Ramos (cell line): Measurements from ENCODE around the gene EXT2.

ENCODE experiments used
- in situ Hi-C: fragments of 300-500 bp; cut with MboI; formaldehyde crosslinking; loops from one replicate; pipeline ENCODE4 v1.14.3; 2022; ENCODE audit warnings: low sequenced_read_pairs; ENCODE audit not compliant: unreplicated experiment

The EXT2 gene

DNA sequence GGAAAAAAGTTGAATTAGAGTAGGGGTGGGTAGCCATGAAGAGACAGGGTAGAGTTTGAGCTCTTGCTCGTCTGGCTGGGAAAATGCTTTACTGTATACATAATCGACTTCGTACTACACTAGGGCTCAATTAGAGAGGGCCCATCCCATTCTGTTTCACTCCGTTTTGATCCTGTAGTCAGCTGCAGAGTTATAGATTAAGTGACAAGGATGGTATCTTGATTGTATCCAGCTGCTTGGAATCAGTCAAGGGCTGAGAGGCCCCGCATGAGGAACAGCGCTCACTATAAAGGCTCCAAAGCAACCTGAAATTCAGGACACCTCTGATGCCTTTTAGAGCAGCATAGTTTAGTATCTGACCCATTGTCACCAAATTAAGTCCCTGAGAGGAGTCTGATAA lies 132.9 kb downstream of the EXT2 start:
- in situ Hi-C loops, result no loop called here

- in situ Hi-C loops, result no loop called here
Measured at GRCh38 chr11:44229098-44229497, 133.6 kb downstream of the EXT2 start.

DNA sequence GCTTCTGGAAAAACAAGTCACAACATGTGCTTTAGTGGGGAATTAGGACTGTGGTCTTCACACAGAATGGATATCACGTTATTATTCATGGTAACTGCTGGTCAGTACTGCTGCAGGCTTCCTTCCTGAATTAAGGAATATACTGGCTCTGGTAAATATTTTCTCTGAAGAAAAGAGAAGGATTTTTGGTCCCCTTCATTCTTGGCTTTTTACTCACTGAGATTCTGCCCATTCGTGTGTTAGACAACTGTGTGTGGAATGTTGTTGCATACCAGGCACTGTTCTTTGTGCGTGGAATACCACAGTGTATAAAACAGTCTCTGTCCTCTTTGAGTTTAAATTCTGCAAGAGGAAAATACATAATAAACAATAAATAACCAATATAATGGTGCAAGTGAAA lies 134.1 kb downstream of the EXT2 start:
- in situ Hi-C loops, result no loop called here

DNA sequence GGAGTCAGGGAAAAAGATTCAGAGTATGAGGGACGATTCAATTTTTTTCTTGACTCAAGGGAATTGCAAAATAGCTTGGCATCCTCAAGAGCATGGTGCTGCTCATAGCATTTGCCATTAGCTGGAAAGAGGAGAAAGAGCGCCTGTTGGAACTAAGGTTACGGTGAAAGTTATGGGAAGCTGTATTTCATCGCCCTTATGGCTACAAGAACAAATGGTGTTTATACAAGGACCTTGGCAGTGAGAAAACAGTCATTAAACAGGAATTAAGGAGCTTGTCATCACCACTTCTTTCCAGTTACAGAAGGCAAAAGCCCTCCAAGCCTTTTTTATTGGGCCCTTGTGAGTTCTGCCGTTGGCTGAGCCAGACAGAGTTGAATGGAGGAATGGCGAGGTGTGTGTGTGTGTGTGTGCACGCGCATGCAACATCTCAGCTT lies 140.3 kb downstream of the EXT2 start:
- in situ Hi-C loops, result no loop called here

GRCh38 chr11:44236296-44236695 lies 140.8 kb downstream of the EXT2 start:
- in situ Hi-C loops, result no loop called here

DNA sequence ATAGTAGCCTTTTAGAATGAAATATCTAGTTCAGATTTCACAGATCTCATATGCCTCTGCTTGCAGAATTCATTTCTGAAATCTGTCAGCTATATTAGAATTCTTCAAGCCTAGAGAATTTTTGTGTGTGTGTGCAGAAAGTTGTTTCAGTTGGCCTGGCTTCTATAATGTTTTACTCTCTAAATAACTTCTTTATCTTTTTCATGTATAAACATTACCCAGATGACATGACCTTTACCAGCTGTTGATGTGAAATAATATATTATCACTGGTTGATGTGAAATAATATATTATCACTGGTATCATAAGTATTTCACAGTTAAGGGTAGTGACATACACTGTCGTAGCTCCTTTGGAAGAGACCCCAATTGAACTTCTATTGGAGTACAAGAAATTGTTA lies 141.7 kb downstream of the EXT2 start:
- in situ Hi-C loops, result no loop called here

DNA sequence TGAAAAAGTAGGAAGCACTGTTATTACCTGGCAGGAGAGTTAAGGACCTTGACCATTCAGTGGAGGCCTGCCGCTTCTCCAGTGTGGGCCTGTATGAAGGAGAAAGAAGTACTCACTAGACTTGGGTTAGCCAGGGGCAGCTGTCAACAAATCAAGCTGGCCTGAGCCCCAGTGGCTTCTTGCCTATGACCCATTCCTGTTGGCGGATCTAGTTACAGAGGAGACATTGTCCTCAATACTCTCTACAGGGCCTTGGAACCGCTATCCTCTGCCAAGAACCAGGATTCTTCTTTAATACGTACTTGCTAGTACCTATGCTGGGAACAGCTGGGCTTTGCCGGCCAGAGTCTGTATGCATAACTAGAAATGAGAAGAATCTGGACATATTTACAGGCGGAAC lies 146.4 kb downstream of the EXT2 start:
- in situ Hi-C loops, result no loop called here

DNA sequence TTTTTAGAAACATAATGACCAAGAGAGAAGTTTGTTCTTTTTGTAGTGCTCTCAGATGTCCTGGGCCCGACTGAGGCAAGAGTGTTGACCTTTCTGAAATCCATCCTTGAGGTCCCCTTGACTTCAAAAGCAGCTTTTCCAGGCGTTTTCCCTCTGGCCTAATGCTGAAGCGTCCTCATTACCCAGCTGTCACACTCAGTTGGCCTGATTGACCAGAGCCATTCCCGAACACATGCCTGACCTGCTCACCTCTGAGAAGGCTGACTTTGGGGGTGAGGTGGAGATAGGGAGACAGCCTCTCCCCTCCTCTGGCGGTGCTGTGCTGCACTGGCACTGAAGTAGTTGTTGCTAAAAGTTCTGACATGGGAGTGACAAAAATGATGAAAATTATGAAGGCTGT lies 147.6 kb downstream of the EXT2 start:
- in situ Hi-C loops, result no loop called here

DNA sequence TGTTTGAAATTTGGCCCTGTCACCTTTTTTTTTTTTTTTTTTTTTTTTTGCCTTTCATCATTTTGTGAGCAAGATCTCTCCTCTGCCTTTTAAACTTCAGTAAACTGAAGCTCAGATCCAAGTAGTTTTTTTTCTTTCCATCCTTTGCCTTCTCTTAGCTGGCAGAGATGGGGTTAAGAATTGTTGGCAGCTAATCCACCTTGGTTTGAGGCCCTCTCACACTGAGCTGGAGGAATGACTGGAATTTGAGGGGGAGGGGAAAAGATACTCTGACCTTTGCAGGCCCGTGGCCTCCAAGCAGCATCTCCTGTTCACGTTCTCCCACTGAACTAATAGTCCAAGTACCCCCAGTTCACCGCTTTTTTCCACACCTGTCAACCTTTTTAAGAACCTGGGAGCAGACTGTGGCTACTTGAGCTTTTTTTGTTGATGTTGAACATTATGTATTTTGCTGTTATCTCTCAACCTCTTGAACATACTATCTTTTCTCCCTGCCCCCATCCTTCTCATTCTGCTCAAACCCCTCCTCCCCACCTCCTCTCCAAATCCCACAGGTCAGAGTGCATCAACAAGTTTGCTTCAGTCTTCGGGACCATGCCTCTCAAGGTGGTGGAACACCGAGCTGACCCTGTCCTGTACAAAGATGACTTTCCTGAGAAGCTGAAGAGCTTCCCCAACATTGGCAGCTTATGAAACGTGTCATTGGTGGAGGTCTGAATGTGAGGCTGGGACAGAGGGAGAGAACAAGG lies 148.3 kb downstream of the EXT2 start:
- in situ Hi-C loops, result no loop called here

- in situ Hi-C loops, result no loop called here
Measured at GRCh38 chr11:44244639-44245310, 149.3 kb downstream of the EXT2 start.

- in situ Hi-C loops, result no loop called here
Measured at GRCh38 chr11:44246726-44247125, 151.2 kb downstream of the EXT2 start.

DNA sequence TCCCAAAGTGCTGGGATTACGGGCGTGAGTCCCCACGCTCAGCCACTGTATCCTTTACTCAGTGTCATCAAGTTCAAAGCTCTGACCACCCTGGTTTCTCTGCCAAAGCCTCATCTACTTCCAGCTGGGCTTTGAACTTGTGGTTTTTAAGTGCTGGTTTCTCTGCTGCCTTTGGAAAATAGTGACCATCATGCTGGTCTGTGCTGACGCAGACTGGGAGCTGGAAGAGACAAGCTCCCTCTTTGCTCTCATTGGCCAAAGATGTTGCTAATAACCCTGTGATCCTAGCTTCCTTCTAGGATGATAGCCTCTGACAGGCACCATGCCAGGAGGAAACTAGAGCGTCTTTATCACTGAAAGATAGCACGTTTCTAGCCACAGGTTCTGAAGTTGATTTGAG lies 152.0 kb downstream of the EXT2 start:
- in situ Hi-C loops, result no loop called here

- in situ Hi-C loops, result no loop called here
Measured at GRCh38 chr11:44248109-44248508, 152.6 kb downstream of the EXT2 start.

- in situ Hi-C loops, result no loop called here
Measured at GRCh38 chr11:44250421-44250820, 154.9 kb downstream of the EXT2 start.

DNA sequence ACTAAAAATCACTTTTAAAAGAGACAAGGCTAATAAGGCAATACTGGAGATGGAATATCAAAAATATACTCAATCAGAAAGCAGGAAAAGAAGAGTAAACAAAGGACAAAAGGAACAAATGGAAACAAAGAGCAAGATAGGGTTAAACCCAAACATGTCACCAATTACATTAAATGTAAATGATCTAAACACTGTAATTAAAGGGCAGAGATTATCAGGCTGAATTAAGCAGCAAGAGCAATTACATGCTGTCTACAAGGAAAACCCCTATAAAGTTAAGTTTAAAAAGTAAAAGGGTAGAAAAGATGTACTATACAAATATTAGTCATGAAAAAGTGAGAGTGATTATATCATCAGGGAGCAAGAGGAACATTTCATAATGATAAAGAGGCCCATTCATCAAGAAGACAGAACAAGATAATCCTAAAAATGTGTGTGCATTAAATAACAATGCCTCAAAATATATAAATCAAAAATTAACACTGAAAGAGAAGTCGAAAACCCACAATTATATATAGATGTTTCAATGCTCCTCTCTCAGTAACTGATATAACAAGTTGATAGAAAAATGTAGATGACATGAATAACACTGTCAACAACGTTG lies 157.6 kb downstream of the EXT2 start:
- in situ Hi-C loops, result no loop called here

DNA sequence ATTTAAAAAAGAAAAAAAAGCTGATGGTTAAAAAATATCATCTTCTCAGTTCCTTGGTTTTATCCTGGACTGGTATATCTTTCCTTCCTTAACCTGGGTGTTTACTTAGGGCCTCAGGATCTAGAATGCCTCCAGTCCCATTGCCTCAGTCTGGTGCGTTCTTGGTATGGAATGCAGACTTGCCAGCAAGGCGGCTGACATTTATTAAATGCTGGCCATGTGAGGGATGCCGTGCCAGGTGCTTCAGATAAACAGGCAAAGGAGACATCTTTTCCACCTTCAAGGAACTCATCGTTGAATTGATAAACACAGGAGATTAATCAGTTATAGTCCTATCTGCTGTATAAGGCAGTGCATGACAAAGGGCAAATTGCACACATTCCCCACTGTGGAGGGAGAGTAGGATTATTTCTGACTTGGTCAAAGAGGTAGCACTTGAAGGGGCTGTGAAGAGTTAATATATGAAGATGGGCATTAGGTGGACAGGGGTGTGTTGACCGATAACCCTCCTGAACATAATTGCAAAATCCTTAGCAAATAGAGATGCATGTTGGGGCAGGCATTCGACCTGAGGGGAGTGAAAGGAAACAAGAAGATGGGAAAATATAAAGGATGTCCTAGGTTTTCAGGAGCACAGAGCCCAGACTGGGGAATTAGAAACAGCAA lies 160.1 kb downstream of the EXT2 start:
- in situ Hi-C loops, result no loop called here

DNA sequence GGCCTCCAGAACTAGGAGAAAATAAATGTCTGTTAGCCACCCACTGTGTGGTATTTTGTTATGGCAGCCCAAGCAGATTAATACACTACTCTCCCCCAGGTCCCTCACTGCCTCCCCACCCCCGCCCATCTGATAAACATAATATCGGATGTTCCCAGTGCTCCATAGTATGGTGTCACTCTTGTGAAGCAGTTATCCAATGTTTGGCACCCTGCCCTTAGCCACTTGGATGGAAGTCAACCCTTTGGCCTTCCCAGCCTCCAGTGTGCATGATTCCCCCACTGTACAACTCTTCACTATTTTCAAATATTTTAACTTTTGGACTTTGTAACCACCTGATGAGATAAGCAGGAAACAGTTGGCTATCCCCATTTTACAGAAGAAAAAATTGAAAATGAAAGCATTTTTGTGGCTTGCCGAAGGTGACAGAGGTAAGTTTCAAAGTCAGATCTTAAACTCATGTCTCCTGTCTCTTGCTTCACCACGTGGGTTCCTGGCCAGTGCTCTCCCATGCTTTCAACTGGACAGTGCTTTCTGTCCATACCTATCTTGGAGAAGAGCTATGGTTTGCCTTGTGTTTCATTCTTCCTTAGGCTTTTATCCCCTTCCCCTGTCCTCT lies 161.3 kb downstream of the EXT2 start:
- in situ Hi-C loops, result no loop called here

DNA sequence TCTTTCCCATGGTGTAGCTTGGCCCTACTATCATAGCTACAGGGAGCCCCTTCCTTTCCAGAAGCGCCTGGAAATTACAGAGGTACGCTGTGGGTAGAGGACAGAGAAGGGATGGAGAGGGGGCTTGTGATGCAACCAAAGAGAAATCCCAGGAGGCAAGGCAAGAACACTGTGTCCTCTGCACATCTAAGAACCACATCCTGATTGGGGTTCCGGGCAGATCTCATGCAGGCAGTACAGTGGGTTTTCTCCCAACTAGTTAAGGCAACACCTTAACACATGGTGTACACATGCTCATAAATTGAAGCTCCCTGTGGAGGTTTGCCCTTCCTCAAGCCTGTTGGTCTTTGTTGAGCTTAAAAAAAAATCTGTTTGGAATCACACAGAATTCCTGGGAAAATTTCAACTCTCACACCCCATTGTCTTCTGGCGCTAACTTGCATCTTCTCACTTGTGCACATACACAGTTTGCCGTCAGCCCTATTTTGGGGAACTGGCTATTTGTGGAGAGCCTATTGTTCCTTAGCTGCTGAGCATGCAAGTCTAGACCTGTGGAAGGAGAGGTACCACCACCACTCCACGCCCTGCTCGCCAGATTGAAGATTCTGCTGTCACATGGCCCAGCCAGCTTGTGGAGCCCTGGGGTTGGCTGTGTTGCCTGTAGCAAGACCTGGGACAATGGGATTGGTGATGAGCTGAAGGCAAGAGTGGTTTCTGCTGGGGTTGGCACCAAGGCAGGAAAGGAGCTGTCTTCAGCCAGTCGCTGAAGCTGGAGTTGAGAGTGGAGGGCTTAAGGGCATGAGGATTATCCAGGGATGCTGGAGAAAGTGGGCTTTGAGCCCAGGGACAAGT lies 162.1 kb downstream of the EXT2 start:
- in situ Hi-C loops, result no loop called here

- in situ Hi-C loops, result no loop called here
Measured at GRCh38 chr11:44258190-44258489, 162.7 kb downstream of the EXT2 start.

DNA sequence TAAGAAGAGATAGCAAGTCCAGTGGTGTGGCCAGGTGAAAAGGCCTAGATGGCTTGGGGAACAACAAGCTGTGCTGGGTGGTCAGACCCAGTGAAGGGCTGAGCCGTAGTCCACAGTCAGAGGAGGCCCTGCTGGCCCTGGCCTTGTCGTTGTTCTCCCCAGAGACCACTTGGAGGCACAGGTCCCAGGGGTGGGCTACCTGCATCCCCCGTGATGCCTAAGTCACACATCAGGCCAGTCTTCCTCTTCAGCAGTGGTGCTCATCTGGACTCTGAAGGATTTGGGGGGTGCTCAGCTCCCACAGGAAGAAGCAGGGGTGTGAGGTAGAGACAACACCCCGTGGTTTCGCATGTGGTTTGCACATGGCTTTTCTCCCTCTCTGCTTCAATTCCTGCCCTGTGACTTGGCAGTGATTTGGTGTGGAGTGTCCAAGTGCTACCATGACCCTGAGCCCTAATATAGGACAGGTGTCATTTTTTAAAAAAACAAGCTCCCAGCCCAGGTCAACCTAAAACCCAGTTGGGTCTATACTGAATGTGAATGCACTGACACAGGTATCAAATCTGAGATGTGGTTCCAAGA lies 163.5 kb downstream of the EXT2 start:
- in situ Hi-C loops, result no loop called here
